GM15510 (cell line): ENCODE measurements around the gene TUBGCP3.

ENCODE experiments used
- POLR2A ChIP-seq: IDR thresholded peaks from 3 replicates; pipeline ENCODE4 v1.6.1; 2011; ENCODE audit warnings: borderline replicate concordance; ENCODE audit not compliant: insufficient read length; ENCODE audit errors: extremely low read depth

The TUBGCP3 gene

DNA sequence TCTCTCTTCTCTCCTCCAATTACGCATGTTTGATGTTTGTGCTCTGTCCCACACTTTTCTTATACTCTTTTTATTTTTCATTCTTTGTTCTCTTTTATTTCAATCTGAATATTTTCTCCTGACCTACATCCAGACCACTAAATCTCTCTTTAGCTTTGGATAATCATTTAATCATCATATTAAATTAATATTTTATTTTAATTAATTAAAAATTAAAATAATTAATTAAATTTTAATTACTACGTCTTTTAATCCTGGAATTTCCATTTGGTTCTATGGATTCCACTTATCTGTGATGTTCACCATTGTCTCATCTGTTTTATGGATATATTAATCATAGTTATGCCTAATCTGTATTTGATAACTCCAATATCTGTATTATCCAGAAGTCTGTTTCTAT, 149.4 kb downstream of the TUBGCP3 start:
- no peak for TF ChIP-seq POLR2A

- TF ChIP-seq POLR2A, result no peak
Measured at GRCh38 chr13:112438094-112438493, 149.9 kb downstream of the TUBGCP3 start.

GRCh38 chr13:112435973-112436372, 152.0 kb downstream of the TUBGCP3 start:
- no peak for TF ChIP-seq POLR2A
